ENCODE data around the gene KEL.

Gene KEL

GRCh38 chr7:142898377-142899170, 63.6 kb downstream of the KEL start:
- no peak for DNase-seq (ENCODE audit: low read depth)

GRCh38 chr7:142897691-142898090, 64.5 kb downstream of the KEL start:
- no peak for DNase-seq (ENCODE audit: low read depth)

GRCh38 chr7:142896741-142897379, 65.3 kb downstream of the KEL start:
- no peak for DNase-seq (ENCODE audit: low read depth)

GRCh38 chr7:142896151-142896550, 66.0 kb downstream of the KEL start:
- no peak for DNase-seq (ENCODE audit: low read depth)

- DNase-seq (ENCODE audit: low read depth): no peak
These were observed 67.1 kb downstream of the KEL start for GRCh38 chr7:142894985-142895593.

- no peak for DNase-seq (ENCODE audit: low read depth)
These were observed 67.8 kb downstream of the KEL start for GRCh38 chr7:142894112-142894984.

GRCh38 chr7:142892951-142893350, 69.2 kb downstream of the KEL start:
- no peak for DNase-seq (ENCODE audit: low read depth)

- DNase-seq (ENCODE audit: low read depth): no peak
These were observed 70.6 kb downstream of the KEL start for GRCh38 chr7:142891490-142892082.

Data from HS-5 (cell line).